GM06990 (cell line): ENCODE measurements around the gene PPP1R13L.

Source experiments
- DNase-seq: peaks from one replicate; pipeline ENCODE4 v3.0.0-alpha.2; 2011; ENCODE audit not compliant: insufficient read length; ENCODE audit errors: extremely low read depth
- H3K27me3 ChIP-seq: replicated peaks from 2 replicates; pipeline ENCODE4 v1.6.0; 2011; ENCODE audit warnings: low read length; ENCODE audit not compliant: control insufficient read depth, insufficient read depth
- H3K36me3 ChIP-seq: 2 replicates; pipeline ENCODE4 v1.5.1; 2011; ENCODE audit warnings: low read length; ENCODE audit not compliant: control insufficient read depth, insufficient read depth
- H3K4me3 ChIP-seq: replicated peaks from 2 replicates; pipeline ENCODE4 v1.5.1; 2011; ENCODE audit warnings: low read depth, mild to moderate bottlenecking, control low read depth, low read length
- CTCF ChIP-seq: IDR thresholded peaks from 2 replicates; pipeline ENCODE4 v1.5.1; 2011; ENCODE audit warnings: low read length, control low read depth, mild to moderate bottlenecking, inconsistent platforms; ENCODE audit not compliant: insufficient read depth, poor library complexity, severe bottlenecking

The PPP1R13L gene

GRCh38 chr19:45347570-45348366 is 57.1 kb downstream of the PPP1R13L start:
- H3K4me3 ChIP-seq: no peak overlapping the region
- TF ChIP-seq CTCF: no peak
- no peaks in the 10 kb centered on the region for H3K27me3 ChIP-seq
- no peak for DNase-seq
- H3K36me3 ChIP-seq: peaks cover 11% of the 10 kb centered on the region

- Histone ChIP-seq H3K27me3 (no peaks in the 10 kb centered on the region), H3K4me3 (no peak overlapping the region), H3K36me3 (peaks cover 7% of the 10 kb centered on the region)
- no peak for DNase-seq
- no peak for TF ChIP-seq CTCF
Observed at GRCh38 chr19:45346449-45346848, 58.4 kb downstream of the PPP1R13L start.

- peaks cover 3% of the 10 kb centered on the region; the same call in 1 of the 2 replicates for H3K36me3 ChIP-seq
- DNase-seq: no peak
- H3K4me3 ChIP-seq: no peak overlapping the region
- H3K27me3 ChIP-seq: no peaks in the 10 kb centered on the region; the same call in 1 of the 2 replicates
- TF ChIP-seq CTCF: no peak
Observed at GRCh38 chr19:45345506-45345860, 59.4 kb downstream of the PPP1R13L start.

DNA sequence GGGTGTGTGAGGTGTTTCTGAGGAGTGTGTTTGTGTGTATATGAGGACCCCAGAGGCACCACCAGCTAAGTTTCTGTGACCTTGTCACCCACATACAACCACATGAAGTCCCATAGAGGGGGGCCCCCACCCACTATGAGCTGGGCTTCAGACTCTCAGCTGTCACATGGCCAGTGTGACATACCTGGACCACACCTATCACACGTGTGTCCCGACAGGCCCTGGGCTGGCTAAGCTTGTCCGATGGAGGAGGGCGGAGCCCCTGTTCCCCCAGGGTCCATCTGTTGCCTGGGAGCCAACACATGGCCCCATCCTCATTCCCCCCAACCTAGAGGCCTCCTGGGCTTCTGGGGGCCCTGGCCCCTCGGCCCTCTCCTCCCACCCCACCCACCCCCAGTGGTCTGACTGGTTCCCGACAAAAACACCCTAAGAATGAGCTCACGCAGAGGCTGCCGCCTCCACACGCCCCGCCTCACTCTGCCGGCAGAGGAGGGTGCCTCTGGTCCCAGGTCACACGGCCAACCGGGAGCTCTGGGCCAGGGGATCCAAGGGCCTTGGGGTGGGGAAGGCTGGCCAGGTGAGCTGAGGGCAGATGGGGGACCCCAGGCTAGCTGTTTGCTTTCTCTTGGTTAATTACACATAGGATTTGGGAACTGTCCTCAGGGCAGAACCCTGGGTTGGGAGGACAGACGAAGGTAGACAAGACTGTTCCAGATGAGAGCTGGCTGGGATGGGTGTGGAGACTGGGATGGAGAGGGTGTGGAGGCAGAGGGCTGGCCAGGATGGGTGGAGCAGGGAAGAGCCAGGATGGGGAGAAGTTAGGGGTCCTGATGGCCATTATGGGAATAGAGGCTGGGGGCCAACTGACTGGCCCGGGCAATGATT is 60.0 kb downstream of the PPP1R13L start:
- TF ChIP-seq CTCF: no peak
- H3K4me3 ChIP-seq: no peak overlapping the region
- no peak for DNase-seq
- H3K36me3 ChIP-seq: peaks cover 2% of the 10 kb centered on the region; the same call in 1 of the 2 replicates
- no peaks in the 10 kb centered on the region; the same call in 1 of the 2 replicates for H3K27me3 ChIP-seq

DNA sequence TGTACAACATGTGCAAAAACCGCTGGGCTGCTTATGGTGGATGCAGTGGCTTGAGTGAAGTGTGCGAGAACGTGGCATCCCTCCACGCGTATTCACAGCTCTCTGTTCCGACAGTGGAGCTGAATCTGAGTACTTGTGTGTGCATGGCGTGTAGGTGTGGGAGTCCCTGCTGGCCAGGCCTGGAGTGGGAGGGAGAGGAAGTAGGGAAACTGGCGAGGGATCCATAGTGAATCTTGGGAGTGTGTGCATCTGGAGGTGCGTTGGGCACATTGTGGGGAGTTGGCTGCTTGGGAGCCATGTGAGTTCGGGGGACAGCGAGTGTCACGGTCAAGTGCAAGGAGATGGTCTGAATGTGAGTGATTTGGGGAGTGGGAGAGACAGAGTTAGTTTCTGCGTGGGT is 62.0 kb downstream of the PPP1R13L start:
- no peaks in the 10 kb centered on the region; the same call in 1 of the 2 replicates for H3K27me3 ChIP-seq

More for the DNA sequence above, 62.0 kb downstream of the PPP1R13L start:
- Histone ChIP-seq H3K4me3 (no peak overlapping the region), H3K36me3 (no peaks in the 10 kb centered on the region)
- DNase-seq: no peak
- TF ChIP-seq CTCF: no peak
